K562 (cell line): ENCODE measurements around the gene TAS1R3. TPM values are rescaled to one million over a fixed set of nuclear protein-coding genes. Genes with fewer than 3 reads are reported as not detected.

ENCODE experiments used
- ATAC-seq: fragments of 200-7000 bp; cut with Tn5 transposase; 3 replicates; pipeline ENCODE4 v1.9.1; 2020; ENCODE audit warnings: moderate library complexity
- BruUV-seq: library from RNA; stranded (reverse); fragments of 400-500 nt; replicated peaks from 2 replicates; lab custom pipeline; 2021; lab: Mats Ljungman, UMichigan
- CTCF ChIA-PET: fragments of 300-600 bp; formaldehyde crosslinking; extraction: SDS; loops from one replicate; lab custom pipeline; 2021; ENCODE audit warnings: low intra/inter-chr PET ratio; lab: Yijun Ruan, JAX
- POLR2A ChIA-PET: fragments of 300-600, 350-650 bp; sonication (Branson Sonifier 250); formaldehyde crosslinking; extraction: SDS; loops from one replicate; lab custom pipeline; 2021; ENCODE audit warnings: antibody characterized with exemption, inconsistent platforms; lab: Yijun Ruan, JAX
- DNase-seq, 4 experiments: peaks; one replicate each; pipeline versions ENCODE4 v3.0.0 to v3.0.0-alpha.2; 2011 to 2018; ENCODE audit warnings: low spot score in 3 of 4, mixed read lengths in 3 of 4; ENCODE audit errors: extremely low read depth in 1 of 4
- FAIRE-seq: peaks from 2 replicates; lab custom pipeline; 2011; peaks lifted over from hg19 to GRCh38; lab: Jason Lieb, UNC
- H2AFZ ChIP-seq: 2 replicates; pipeline ENCODE4 v1.6.0; 2011; ENCODE audit warnings: low read depth, low read length, control low read depth, inconsistent platforms
- H3K27ac ChIP-seq: fragments of 200-600 bp; 3 replicates; pipeline ENCODE4 v1.8.0; 2011; ENCODE audit warnings: low read depth, mild to moderate bottlenecking, control low read depth, inconsistent platforms, low read length, moderate library complexity, mixed read lengths; ENCODE audit errors: extremely low read depth
- H3K27me3 ChIP-seq, 2 experiments: fragments of 300-600 bp in 1 of 2; 2 replicates in 1 of 2; 3 replicates in 1 of 2; pipeline versions ENCODE4 v1.6.0 to v1.8.0; 2011; ENCODE audit warnings: inconsistent platforms in 2 of 2, low read length in 2 of 2, mild to moderate bottlenecking in 1 of 2, mixed read lengths in 1 of 2, moderate library complexity in 1 of 2; ENCODE audit not compliant: control insufficient read depth in 2 of 2, insufficient read depth in 2 of 2
- H3K36me3 ChIP-seq: fragments of 300-600 bp; 3 replicates; pipeline ENCODE4 v1.8.0; 2011; ENCODE audit warnings: mild to moderate bottlenecking, low read length, inconsistent platforms; ENCODE audit not compliant: control insufficient read depth, insufficient read depth
- H3K4me1 ChIP-seq, 2 experiments: fragments of 200-600 bp in 1 of 2; replicated peaks in 1 of 2; 2 replicates in 1 of 2; 3 replicates in 1 of 2; pipeline versions ENCODE4 v1.5.1 to v1.8.0; 2011; ENCODE audit warnings: inconsistent platforms in 2 of 2, low read length in 2 of 2, mild to moderate bottlenecking in 1 of 2, mixed read lengths in 1 of 2, moderate library complexity in 1 of 2; ENCODE audit not compliant: control insufficient read depth in 2 of 2, insufficient read depth in 2 of 2
- H3K4me2 ChIP-seq: 2 replicates; pipeline ENCODE4 v1.6.1; 2011; ENCODE audit warnings: low read length, control low read depth, inconsistent platforms, mixed read lengths; ENCODE audit not compliant: insufficient read depth
- H3K4me3 ChIP-seq: fragments of 200-600 bp; sonication (generic), shearing (Covaris generic); 2 replicates; pipeline ENCODE4 v1.5.1; 2016; ENCODE audit warnings: control low read depth, inconsistent platforms
- H3K79me2 ChIP-seq: fragments of 200-600 bp; 3 replicates; pipeline ENCODE4 v1.8.0; 2011; ENCODE audit warnings: low read length, inconsistent platforms; ENCODE audit not compliant: control insufficient read depth, insufficient read depth
- H3K9ac ChIP-seq, 2 experiments: 2 replicates each; pipeline versions ENCODE4 v1.6.0 to v1.6.1; 2011; ENCODE audit warnings: low read depth in 2 of 2, low read length in 2 of 2, control low read depth in 1 of 2, inconsistent platforms in 1 of 2, mild to moderate bottlenecking in 1 of 2, mixed read lengths in 1 of 2; ENCODE audit not compliant: insufficient read depth in 1 of 2
- H3K9me1 ChIP-seq: one replicate; pipeline ENCODE4 v1.6.0; 2011; ENCODE audit warnings: inconsistent platforms, mild to moderate bottlenecking, low read length, moderate library complexity; ENCODE audit not compliant: control insufficient read depth, insufficient read depth
- H3K9me3 ChIP-seq: replicated peaks from 2 replicates; pipeline ENCODE4 v1.5.1; 2011; ENCODE audit warnings: low read depth, low read length, inconsistent platforms; ENCODE audit not compliant: control insufficient read depth, insufficient read depth
- H4K20me1 ChIP-seq: replicated peaks from 2 replicates; pipeline ENCODE4 v1.6.1; 2011; ENCODE audit warnings: low read length, inconsistent platforms, mixed read lengths; ENCODE audit not compliant: control insufficient read depth, insufficient read depth
- CBFB ChIP-seq: sonication (generic); formaldehyde crosslinking; IDR thresholded peaks from 2 replicates; pipeline ENCODE4 v1.4.0; 2020; ENCODE audit warnings: mild to moderate bottlenecking, missing genetic modification reagents
- POLR2G ChIP-seq: fragments of 200-400 bp; formaldehyde crosslinking; IDR thresholded peaks from 2 replicates; pipeline ENCODE4 v1.6.1; 2017; ENCODE audit warnings: low read depth, mild to moderate bottlenecking, antibody characterized with exemption, low read length, moderate library complexity
- ZNF785 ChIP-seq: fragments of 250-450 bp; sonication (Bioruptor Pico); IDR thresholded peaks from 2 replicates; pipeline ENCODE4 v1.4.0; 2020; ENCODE audit warnings: mild to moderate bottlenecking
- WGBS: fragments of 100-300 bp; shearing (Covaris generic); methylation state at CpG from one replicate; pipeline ENCODE4 v1.1.6; 2016; ENCODE audit warnings: low coverage, mixed read lengths; ENCODE audit not compliant: insufficient coverage; ENCODE audit errors: missing lambda C conversion rate; 5-methylcytosine and 5-hydroxymethylcytosine counted together
- in situ Hi-C: fragments of 300-500 bp; cut with MboI; formaldehyde crosslinking; loops from 4 replicates; pipeline ENCODE4 v1.15.0; 2018; ENCODE audit warnings: inconsistent platforms, mixed read lengths
- intact Hi-C: fragments of 100-400 bp; cut with micrococcal nuclease; formaldehyde crosslinking; loops from 2 replicates; pipeline ENCODE4 v1.14.2; 2022
- polyA plus RNA-seq, 8 experiments: library from polyadenylated mRNA; depleted of rRNA in 4 of 8; stranded (reverse) in 5 of 8; unstranded in 3 of 8; fragments of >200 nt; fragmentation: Nextera tagmentation in 2 of 8; fragmentation: Illumina TruSeq in 1 of 8; extraction: Ambion mirVana in 2 of 8; extraction: Trizol in 1 of 8; gene quantifications; 2 replicates each; pipeline versions ENCODE4 v1.2.1 to v1.2.3, GENCODE V29; 2011 to 2014; ENCODE audit warnings: inconsistent platforms in 1 of 8, missing spikeins in 1 of 8
- total RNA-seq, 7 experiments: library from RNA; depleted of rRNA in 6 of 7; stranded (reverse); fragments of >200 nt in 6 of 7; fragmentation: Illumina TruSeq in 2 of 7; extraction: Trizol in 2 of 7; gene quantifications; 2 replicates each; pipeline versions ENCODE4 v1.2.1 to v1.2.3, GENCODE V29; 2011 to 2021; ENCODE audit warnings: low replicate concordance in 1 of 7
- TF ChIP-seq, protein P1 (sequence below): sonication (generic); formaldehyde crosslinking; IDR thresholded peaks from 2 replicates; pipeline ENCODE4 v1.9.0; 2022; ENCODE audit warnings: mild to moderate bottlenecking, missing genetic modification reagents

TAS1R3 gene
- total and polyA plus RNA-seq, 9 of the 15 experiments (the other 6 are each of a cell fraction or from before 2014, with no cell fraction given) = 0.07 to 0.13 TPM; not detected in 7

DNA sequence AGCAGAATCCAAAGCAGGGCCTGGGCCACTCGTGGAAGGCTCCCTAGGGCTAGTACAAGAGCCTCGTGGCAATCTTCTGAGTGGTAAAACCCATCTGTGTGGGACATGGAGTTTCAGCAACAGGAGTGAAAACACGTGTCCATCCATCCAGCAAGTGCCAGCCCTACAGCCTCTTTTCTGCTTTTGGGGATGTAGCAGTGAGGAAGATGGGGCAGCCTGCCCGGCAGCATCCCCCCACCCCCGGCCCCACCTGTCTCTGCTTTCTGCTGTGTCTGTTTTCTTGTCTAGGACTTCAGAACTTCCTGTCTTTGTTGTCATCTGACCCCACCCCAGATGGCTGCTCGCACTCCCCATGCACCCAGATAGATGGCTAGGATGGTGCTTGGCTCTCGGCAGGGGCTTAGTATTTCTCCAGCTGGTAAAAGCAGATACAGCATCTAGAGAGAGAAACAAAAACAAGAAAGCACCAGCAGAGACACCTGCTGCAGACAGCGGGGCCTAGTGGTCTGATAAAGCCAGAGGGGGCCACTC is 4.9 kb upstream of the TAS1R3 start:
- no peak for FAIRE-seq
- peaks cover 48% of the 10 kb centered on the region for H3K79me2 ChIP-seq
- POLR2A ChIA-PET = interaction anchor here (0.5 to 2.2 kb wide), 5 partner anchors 9 to 340 kb away, joined by 3 to 9 read pairs (median 6); no protein-coding TSS in a partner anchor
- H3K9ac ChIP-seq = peak overlapping the region; percentile 93 to 99; a peak in 3 of 4 replicates
- peak overlapping the region; percentile 99 for H3K4me3 ChIP-seq
- TSS peak; percentile 58 for BruUV-seq
- H3K27ac ChIP-seq = no peak overlapping the region; the same call in 2 of the 3 replicates
- 51% methylated on average over 7 of the region's 8 CpGs for WGBS
- H3K4me1 ChIP-seq = peaks cover 16 to 90% of the 10 kb centered on the region in 2 experiments
- H3K9me1 ChIP-seq = no peaks in the 10 kb centered on the region
- peaks cover 6% of the 10 kb centered on the region; the same call in 1 of the 2 replicates for H4K20me1 ChIP-seq
- H3K36me3 ChIP-seq = peaks cover 33% of the 10 kb centered on the region; the same call in 1 of the 3 replicates
- CTCF ChIA-PET = no interaction called here
- in situ Hi-C loops = no loop called here
- no peak for DNase-seq
- intact Hi-C loops = no loop called here
- peak overlapping the region; percentile 85 for H3K4me2 ChIP-seq
- peaks cover 6% of the 10 kb centered on the region for H3K9me3 ChIP-seq
- ATAC-seq = no peak
- H3K27me3 ChIP-seq = no peaks in the 10 kb centered on the region
- TF ChIP-seq ZNF785 = no peak
- TF ChIP-seq, protein P1, sequence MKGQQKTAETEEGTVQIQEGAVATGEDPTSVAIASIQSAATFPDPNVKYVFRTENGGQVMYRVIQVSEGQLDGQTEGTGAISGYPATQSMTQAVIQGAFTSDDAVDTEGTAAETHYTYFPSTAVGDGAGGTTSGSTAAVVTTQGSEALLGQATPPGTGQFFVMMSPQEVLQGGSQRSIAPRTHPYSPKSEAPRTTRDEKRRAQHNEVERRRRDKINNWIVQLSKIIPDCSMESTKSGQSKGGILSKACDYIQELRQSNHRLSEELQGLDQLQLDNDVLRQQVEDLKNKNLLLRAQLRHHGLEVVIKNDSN (CRISPR knock-in tag) = peak; percentile 3; the same call in 1 of the 2 replicates
- no peak overlapping the region for H2AFZ ChIP-seq

DNA sequence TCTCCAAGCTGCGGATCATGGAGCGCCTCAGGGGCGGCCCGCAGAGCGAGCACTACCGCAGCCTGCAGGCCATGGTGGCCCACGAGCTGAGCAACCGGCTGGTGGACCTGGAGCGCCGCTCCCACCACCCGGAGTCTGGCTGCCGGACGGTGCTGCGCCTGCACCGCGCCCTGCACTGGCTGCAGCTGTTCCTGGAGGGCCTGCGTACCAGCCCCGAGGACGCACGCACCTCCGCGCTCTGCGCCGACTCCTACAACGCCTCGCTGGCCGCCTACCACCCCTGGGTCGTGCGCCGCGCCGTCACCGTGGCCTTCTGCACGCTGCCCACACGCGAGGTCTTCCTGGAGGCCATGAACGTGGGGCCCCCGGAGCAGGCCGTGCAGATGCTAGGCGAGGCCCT is 3.8 kb upstream of the TAS1R3 start:
- 90% methylated on average over 39 of the region's 40 CpGs for WGBS
- intact Hi-C loops = no loop called here
- no peak for TF ChIP-seq CBFB (CRISPR knock-in tag)
- TF ChIP-seq POLR2G = peak; percentile 4; the same call in 1 of the 2 replicates
- peaks cover 22% of the 10 kb centered on the region; the same call in 1 of the 3 replicates for H3K36me3 ChIP-seq
- no peak overlapping the region for H3K4me2 ChIP-seq
- DNase-seq = no peak
- POLR2A ChIA-PET = interaction anchor here (0.9 to 2.2 kb wide), 4 partner anchors 8 to 18 kb away, joined by 4 to 9 read pairs (median 6); no protein-coding TSS in a partner anchor
- no peak overlapping the region; a peak in 1 of 4 replicates for H3K9ac ChIP-seq
- H3K4me3 ChIP-seq = no peak overlapping the region
- H2AFZ ChIP-seq = no peak overlapping the region
- peaks cover 6% of the 10 kb centered on the region for H3K9me3 ChIP-seq
- H3K79me2 ChIP-seq = peaks cover 37% of the 10 kb centered on the region
- in situ Hi-C loops = no loop called here
- no peak for ATAC-seq
- FAIRE-seq = no peak
- 0 out of 2 replicates have a peak, but pooled peaks cover 6% of the 10 kb centered on the region for H4K20me1 ChIP-seq
- peaks cover 16 to 90% of the 10 kb centered on the region in 2 experiments for H3K4me1 ChIP-seq
- no peak overlapping the region for H3K27ac ChIP-seq
- H3K9me1 ChIP-seq = peaks cover 3% of the 10 kb centered on the region
- CTCF ChIA-PET = no interaction called here
- H3K27me3 ChIP-seq = no peaks in the 10 kb centered on the region
- no TSS peak for BruUV-seq
